GM23338 (cell line): ENCODE measurements around the gene C3orf62. TPM values are rescaled to one million over a fixed set of nuclear protein-coding genes. Genes with fewer than 3 reads are reported as not detected.

Source experiments
- microRNA-seq: library from miRNA; unstranded; fragments of <30 nt; microRNA quantifications from one replicate; pipeline ENCODE4, GENCODE V29; 2017
- polyA plus RNA-seq: library from polyadenylated mRNA; unstranded; fragments of >200 nt; fragmentation: Nextera tagmentation; extraction: Ambion mirVana; gene quantifications from 2 replicates; pipeline ENCODE4 v1.2.1, GENCODE V29; 2016
- small RNA-seq: library from RNA; depleted of rRNA; stranded (forward); fragments of <200 nt; gene quantifications from one replicate; pipeline ENCODE3, GENCODE V24; 2014; ENCODE audit warnings: low replicate concordance
- total RNA-seq: library from RNA; depleted of rRNA; stranded (reverse); fragments of >200 nt; shearing (Covaris generic); gene quantifications from 2 replicates; pipeline ENCODE4 v1.2.3, GENCODE V29; 2014; rRNA removed

Gene C3orf62
- total and polyA plus RNA-seq, 2 experiments from 2014 or later, result 1.6 to 2.4 TPM

Small RNAs within 50 kb of the gene (microRNA-seq; reads per million reads assigned to microRNA genes)
- not detected for gene MIR4271

Small RNAs within 50 kb of the gene (small RNA-seq; reads per million reads assigned to genes)
- gene AC121247.2, result not detected
- gene MIR4271, result not detected
- not detected for gene RF00019

Other genes starting within 250 kb of the C3orf62 start
- gene IMPDH2, start 247.8 kb downstream of the C3orf62 start, total RNA-seq, result 297 and 314 TPM in 2 replicates
- 198 and 216 TPM in 2 replicates for gene IMPDH2, start 247.8 kb downstream of the C3orf62 start, polyA plus RNA-seq
- 114 and 149 TPM in 2 replicates for gene QRICH1, start 183.2 kb downstream of the C3orf62 start, total RNA-seq
- 66.9 and 71.2 TPM in 2 replicates for gene QRICH1, start 183.2 kb downstream of the C3orf62 start, polyA plus RNA-seq
- gene QARS1, start 172.5 kb downstream of the C3orf62 start, total RNA-seq, result 301 and 373 TPM in 2 replicates
- gene QARS1, start 172.5 kb downstream of the C3orf62 start, polyA plus RNA-seq, result 173 and 189 TPM in 2 replicates
- 56.9 and 62.0 TPM in 2 replicates for gene USP19, start 156.4 kb downstream of the C3orf62 start, total RNA-seq
- gene USP19, start 156.4 kb downstream of the C3orf62 start, polyA plus RNA-seq, result 13.2 and 14.0 TPM in 2 replicates
- gene LAMB2, start 144.2 kb downstream of the C3orf62 start, total RNA-seq, result 106 and 154 TPM in 2 replicates
- 71.0 and 71.3 TPM in 2 replicates for gene LAMB2, start 144.2 kb downstream of the C3orf62 start, polyA plus RNA-seq
- gene CCDC71, start 110.9 kb downstream of the C3orf62 start, total RNA-seq, result 37.4 and 44.2 TPM in 2 replicates
- gene CCDC71, start 110.9 kb downstream of the C3orf62 start, polyA plus RNA-seq, result 1.9 and 2.6 TPM in 2 replicates
- gene KLHDC8B, start 105.6 kb downstream of the C3orf62 start, total RNA-seq, result 11.1 and 15.0 TPM in 2 replicates
- gene KLHDC8B, start 105.6 kb downstream of the C3orf62 start, polyA plus RNA-seq, result 4.7 and 5.5 TPM in 2 replicates
- gene USP4, start 62.8 kb upstream of the C3orf62 start, total RNA-seq, result 13.3 and 16.9 TPM in 2 replicates
- 20.3 and 27.8 TPM in 2 replicates for gene USP4, start 62.8 kb upstream of the C3orf62 start, polyA plus RNA-seq
- 228 and 247 TPM in 2 replicates for gene GPX1, start 81.1 kb upstream of the C3orf62 start, total RNA-seq
- gene GPX1, start 81.1 kb upstream of the C3orf62 start, polyA plus RNA-seq, result 394 and 404 TPM in 2 replicates
- gene RHOA, start 134.7 kb upstream of the C3orf62 start, total RNA-seq, result 373 and 421 TPM in 2 replicates
- gene RHOA, start 134.7 kb upstream of the C3orf62 start, polyA plus RNA-seq, result 234 and 248 TPM in 2 replicates
- 5.0 and 9.7 TPM in 2 replicates for gene TCTA, start 135.2 kb upstream of the C3orf62 start, total RNA-seq
- gene TCTA, start 135.2 kb upstream of the C3orf62 start, polyA plus RNA-seq, result 3.9 and 4.0 TPM in 2 replicates
- gene AMT, start 145.2 kb upstream of the C3orf62 start, total RNA-seq, result 32.8 and 39.9 TPM in 2 replicates
- 34.1 and 35.6 TPM in 2 replicates for gene AMT, start 145.2 kb upstream of the C3orf62 start, polyA plus RNA-seq
- gene NICN1, start 152.1 kb upstream of the C3orf62 start, total RNA-seq, result 5.9 and 7.3 TPM in 2 replicates
- 2.8 and 4.2 TPM in 2 replicates for gene NICN1, start 152.1 kb upstream of the C3orf62 start, polyA plus RNA-seq
- gene DAG1, start 193.0 kb upstream of the C3orf62 start, total RNA-seq, result 152 and 167 TPM in 2 replicates
- 29.6 and 29.9 TPM in 2 replicates for gene DAG1, start 193.0 kb upstream of the C3orf62 start, polyA plus RNA-seq